CD4-positive, alpha-beta T cell treated with Interleukin-21 for 1 hour (primary cell): ENCODE data around the gene TAF12.
"Not testable (repeated sequence)": the region's sequence is repeated elsewhere in the genome, so short reads cannot be mapped to it uniquely, and the experiment has no call there.

Source experiments
- DNase-seq: peaks from one replicate; pipeline ENCODE4 v3.0.0-alpha.2; 2020

The TAF12 gene

DNA sequence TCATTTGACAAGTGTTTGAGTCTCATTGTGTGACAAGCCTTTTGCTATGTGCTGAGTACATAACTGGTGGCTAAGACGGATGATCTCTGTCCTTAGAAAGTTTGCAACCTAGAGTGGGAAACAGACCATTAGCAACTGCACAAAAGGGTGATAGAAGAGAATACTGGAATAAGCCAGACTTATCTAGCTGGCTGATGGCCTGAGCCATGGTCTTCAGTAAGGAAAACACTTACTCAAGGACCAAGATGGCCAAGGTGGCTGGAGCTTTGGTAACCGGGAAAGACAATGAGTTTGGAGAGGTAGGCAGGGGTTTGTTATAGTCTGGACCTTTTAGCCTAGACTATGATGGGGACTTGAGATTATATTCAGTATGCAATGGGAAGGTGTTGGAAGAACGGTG, 1.6 kb upstream of the TAF12 start:
- DNase-seq: no peak

DNA sequence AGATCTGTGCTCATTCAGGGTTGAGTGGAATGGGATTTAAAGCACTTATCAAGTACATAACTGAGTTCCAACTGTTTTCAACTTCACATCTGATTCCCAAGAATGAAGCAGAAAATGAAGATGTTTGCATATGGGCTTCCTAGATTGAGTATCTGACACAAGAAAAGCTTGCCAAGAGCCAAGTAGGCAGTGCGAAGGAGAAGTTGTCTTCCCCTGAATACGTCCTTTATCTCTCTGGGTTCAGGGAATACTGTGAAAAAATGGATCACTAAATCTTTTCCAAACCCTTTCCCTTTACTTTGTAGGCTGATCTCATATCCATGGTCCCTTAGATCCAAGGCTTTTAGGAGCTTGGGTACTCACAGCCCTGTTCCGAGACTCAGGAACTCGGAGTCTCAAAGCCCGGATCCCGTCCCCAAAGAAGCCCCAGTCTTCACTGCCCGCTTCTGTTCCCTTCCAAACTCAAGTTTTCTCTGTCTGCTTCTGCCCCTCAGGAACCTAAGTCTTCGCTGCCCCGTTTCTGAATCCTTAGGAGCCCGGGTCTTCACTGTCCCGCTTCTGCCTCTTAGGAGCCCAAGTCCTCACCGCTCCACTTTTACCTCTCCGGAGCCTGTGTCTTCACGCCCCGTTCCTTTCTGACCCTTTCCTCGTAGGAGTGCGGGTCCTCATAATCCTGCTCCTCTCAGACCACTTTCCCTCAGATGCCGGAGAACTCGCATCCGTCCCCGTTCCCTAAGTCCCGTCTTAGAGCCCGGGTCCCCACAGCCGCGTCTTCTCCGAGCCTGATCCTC, 616 bp downstream of the TAF12 start:
- DNase-seq: no peak

DNA sequence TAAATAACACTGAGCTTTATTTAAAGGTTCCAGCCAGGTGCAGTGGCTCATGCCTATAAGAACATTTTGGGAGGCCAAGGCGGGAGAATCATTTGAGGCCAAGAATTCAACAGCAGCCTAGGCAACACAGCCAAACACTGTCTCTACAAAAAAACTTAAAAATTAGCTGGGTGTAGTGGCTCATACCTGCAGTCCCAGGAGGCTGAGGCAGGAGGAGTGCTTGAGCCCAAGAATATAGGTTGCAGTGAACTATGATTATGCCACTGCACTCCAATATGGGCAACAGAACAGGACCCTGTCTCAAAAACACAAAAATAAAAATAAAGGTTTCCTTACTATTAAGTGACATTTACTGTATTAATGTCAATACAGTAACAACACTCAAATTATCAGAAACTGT, 2.1 kb downstream of the TAF12 start:
- peak; percentile 60 for DNase-seq

DNA sequence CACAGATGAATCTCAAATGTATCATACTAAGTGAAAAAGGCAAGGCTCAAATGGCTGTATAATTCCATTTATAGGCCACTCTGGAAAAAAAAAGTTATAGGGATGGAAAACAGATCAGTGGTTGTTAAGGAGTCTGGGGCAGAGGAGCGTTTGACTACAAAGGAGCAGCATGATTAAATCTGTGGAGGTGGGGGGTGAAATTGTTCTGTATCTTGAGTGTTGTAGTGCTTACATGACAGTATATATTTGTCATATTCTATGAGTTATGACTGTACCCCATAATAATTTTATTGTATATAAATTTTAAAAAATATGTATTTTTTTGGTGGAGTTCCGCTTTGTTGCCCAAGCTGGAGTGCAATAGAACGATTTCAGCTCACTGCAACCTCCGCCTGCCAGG, 10.3 kb downstream of the TAF12 start:
- DNase-seq: no peak

DNA sequence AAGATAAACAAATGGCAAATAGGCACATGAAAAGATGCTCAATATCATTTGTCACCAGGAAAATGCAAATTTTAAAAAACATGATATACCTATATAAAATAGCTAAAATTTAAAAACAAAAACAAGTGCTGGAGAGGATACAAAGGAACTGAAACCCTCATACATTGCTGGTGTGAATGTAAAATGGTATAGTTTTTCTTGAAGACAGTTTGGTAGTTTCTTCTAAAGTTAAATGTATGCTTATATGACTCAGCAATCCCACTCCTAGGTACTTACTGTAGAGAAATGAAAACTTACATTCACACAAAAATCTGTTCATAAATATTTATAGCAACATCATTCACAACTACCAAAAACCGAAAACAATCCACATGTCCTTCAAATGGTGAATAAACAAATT, 11.2 kb downstream of the TAF12 start:
- no peak for DNase-seq

DNA sequence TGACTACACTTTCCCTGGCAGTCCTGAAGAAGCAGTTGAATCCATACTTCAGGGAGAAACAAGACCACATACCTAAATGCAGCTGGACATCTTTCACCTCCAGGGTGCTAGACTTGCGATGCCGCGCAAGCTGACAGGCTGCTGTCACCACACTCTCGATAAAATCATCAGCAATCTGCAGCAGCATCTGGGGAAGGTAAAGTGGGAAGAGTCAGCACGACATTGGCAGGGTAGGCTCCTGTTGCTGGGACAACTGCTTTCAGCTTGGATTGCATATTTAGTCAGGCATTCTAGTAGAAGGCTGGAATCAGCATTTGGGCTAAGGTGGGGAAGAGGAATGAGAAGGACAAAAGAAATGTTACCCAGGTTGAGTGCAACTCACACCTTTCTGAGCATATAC, 29.7 kb downstream of the TAF12 start:
- no peak for DNase-seq

DNA sequence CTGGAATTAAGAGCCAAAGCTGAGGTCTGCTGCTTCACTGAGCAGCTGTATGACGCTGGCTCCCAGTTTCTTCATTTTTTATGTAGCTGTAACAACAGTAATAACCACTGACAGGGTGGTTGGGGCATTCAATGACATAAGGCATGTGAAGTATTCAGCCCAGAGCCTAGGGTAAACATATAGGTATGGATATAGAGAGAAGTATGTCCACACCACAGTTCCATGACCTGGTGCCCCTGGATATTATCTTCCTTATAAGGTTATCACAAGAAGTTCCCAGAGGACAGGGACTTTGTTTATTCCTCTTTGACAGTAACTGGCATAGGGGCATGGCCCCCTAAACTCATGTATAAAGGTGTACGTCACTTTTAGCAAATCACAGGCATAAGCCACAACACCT, 36.1 kb downstream of the TAF12 start:
- DNase-seq: no peak

DNA sequence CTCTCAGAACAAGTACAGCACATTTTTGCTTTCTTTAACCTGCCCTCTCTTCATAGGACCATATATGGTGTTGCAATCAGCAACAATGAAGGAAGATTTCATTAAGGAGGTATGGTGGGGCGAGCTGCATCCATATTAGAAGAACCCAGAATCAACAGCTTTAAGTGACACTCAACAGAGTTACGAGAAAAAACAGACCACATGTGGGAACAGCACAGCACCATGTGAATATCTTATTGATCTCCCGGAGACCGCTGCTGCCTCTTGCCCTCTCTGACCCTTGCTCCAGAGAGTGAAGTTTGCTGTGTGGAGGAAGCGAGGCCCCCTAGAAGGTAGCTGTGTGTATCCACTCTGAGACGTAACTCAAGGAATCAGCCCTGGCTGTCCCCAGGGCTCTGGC, 37.9 kb downstream of the TAF12 start:
- no peak for DNase-seq

DNA sequence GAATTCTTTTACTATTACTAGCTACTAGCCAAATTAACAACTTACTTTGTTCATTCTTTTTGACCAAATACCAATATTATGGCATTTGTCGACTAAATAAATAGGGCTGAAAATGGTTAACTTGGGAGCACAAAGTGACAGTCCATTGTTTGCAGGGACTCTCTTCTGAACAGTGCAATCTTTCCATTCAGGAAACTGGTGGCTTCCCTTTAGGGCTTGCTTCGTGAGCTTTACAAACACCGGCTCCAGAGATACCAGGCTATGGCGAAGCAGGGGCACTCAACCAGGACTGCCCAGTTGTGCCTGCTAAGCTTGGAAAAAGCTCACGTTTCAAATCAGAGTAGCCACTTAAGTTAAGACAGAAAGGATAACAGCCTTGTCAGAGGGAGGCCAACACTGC, 38.5 kb downstream of the TAF12 start:
- DNase-seq: no peak

DNA sequence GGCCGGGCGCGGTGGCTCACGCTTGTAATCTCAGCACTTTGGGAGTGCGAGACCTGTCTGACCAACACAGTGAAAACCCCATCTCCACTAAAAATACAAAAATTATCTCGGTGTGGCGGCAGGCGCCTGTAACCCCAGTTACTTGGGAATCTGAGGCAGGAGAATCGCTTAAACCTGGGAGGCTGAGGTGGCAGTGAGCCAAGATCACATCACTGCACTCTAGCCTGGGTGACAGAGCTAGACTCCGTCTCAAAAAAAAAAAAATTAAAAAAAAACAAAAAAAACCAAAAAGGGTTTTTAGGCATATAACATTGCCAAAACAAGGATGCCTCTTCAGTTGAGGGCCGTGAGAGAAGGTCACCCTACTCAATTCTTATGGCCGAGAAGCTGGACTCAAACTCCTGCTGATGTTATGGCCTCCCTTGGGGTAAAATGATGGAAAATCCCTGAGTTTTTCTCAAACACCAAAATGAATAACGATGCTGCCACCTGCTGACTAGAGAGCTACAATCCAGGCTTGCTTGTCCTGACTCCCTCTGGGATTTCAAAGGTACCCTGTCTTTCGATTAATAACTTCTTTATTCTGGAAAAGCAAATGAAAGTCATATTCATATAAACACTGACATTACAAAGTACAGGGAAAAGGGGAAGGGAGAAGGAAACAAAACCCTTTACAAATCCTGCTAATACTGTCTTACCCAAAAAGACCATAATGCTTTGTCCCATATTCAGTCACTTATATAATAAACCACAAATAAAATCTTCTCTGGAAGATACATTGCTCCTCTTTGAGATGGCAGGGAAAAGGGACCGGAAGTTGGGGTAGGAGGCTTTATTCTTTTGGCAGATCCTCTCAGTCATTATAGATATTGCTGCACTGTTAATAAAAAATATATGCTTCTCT, 40.1 kb downstream of the TAF12 start:
- peak; percentile 49 for DNase-seq

DNA sequence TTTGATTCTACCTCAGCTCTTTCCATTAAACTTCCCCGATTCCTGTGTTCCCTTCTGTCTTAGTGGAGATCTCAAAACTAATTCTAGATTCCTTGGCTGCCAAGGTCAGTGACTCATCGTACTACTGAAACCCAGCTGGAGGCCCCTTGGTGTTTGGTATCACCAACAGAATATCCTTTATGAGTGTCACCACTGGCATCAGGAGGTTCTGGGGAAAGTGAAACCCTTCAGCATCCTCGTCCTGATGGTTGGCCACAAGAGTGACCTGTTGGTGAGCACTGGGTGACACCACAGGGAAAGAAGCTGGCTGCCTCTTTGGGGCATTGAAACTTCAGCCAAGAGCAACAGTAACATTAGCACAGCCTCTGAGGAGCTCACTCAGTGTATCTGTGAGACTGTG, 41.2 kb downstream of the TAF12 start:
- no peak for DNase-seq

DNA sequence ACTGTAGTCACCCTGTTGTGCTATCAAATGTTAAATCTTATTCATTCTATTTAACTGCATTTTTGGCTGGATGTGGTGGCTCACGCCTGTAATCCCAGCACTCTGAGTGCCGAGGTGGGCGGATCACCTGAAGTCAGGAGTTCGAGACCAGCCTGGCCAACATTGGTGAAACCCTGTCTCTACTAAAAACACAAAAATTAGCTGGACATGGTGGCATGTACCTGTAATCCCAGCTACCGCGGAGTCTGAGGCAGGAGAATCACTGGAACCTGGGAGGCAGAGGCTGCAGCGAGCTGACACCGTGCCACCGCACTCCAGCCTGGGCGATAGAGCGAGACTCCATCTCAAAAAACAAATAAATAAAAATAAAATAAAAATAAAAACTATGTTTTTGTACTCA, 46.6 kb downstream of the TAF12 start:
- DNase-seq: not testable (repeated sequence)

DNA sequence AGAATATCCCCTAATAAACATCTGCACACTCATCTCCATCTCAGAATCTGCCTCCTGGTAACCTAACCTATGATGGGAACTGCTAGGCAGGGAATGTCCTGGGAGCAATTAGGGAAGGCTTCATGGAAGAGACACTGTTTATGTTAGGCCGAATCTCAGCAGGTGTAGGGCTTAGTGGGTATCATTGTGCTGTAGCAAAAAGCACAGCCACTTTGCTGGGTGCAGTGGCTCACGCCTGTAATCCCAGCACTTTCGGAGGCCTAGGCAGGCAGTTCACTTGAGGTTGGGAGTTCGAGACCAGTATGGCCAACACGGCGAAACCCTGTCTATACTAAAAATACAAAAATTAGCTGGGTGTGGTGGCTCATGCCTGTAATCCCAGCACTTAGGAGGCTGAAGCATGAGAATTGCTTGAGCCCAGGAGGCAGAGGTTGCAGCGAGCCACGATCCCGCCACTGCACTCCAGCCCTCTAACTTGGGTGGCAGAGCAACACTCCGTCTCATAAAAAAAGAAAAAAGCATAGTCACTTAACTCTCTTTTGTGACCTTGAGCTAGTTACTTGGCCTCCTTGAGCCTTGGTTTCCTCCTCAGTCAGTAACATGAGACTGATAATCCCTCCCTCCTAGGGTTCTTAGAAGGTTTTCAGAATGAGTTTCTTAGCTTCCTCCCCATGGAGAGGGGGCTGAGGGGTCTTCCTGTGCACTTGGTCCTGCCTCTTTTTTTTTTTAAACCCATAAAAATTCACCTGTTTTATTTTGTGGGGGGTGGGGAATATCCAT, 47.3 kb downstream of the TAF12 start:
- DNase-seq: no peak

DNA sequence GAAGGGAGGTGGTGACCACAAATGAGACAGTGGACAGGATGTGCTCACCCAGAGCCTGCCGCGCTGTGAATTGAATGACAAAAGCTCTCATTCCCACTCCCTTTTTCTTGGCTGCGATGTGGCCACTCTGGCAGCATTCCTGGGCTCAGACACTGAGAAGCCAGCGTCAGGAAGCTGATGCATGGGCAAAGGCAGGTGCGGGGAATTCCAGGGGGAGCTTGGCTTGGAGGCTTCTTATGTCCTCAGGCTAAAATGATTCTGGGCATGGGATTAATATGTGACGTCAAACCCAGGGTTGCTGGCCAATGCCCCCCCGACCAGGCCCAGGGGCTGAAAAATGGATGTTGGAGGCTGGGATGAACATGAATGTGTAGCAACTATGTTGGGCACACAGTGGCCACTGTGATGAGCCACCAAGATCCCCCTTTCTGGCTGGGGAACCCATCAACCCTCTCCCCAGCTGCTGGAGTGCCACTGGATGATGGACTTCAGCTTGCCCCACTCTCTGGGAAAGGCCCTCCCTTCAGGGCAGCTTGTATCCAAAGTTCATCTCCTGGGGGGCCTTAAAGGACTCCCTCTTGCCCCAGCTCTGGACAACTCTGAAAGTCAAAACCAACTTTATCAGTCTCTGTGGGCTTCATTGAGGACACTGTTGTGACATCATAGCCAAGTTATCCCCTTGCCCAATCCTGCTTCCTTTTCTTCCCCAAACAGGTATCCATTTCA, 48.0 kb downstream of the TAF12 start:
- not testable (repeated sequence) for DNase-seq

DNA sequence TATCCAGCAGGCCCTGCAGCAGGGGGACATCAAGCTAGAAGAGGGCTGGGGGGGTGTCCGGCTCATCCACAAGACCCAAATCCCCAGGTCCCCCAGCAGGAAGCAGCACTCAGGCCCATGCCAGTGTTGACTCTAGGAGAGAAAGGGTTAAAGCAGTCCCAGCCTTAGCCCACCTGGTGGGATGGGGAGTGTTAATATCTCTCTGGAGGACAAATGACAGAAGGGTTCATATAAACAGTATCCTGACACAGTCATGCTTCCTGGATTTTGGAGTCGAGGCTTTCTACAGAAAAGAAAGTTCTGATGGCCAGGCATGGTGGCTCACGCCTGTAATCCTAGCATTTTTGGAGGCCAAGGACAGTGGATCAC, 48.9 kb downstream of the TAF12 start:
- DNase-seq: not testable (repeated sequence)

DNA sequence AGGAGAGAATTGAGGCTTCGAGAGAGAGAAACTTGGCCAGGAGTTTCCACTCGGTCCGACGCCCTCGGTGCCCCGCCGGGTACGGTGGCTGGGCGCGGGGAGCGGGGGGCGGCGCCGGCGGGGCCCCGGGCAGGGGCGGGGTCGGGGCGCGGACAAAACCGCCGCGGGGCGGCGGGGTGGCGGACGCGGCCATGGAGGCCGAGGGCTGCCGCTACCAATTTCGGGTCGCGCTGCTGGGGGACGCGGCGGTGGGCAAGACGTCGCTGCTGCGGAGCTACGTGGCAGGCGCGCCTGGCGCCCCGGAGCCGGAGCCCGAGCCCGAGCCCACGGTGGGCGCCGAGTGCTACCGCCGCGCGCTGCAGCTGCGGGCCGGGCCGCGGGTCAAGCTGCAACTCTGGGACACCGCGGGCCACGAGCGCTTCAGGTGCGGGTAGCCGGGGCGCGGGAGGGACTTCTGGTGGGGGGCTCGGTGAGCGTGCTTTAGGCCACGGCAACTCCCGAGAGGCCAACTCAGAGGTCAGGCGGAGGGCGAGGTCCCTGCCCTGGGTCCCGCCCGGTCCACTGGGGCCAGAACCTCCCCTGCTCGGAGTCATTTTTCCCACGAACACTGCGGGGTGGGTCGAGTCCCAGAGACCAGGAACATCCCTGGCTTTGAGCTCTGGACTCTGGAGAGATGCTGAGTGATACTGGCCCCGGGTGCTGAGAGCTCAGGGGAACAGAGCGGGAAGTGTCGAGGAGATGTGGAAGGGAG, 50.4 kb downstream of the TAF12 start:
- DNase-seq: no peak

DNA sequence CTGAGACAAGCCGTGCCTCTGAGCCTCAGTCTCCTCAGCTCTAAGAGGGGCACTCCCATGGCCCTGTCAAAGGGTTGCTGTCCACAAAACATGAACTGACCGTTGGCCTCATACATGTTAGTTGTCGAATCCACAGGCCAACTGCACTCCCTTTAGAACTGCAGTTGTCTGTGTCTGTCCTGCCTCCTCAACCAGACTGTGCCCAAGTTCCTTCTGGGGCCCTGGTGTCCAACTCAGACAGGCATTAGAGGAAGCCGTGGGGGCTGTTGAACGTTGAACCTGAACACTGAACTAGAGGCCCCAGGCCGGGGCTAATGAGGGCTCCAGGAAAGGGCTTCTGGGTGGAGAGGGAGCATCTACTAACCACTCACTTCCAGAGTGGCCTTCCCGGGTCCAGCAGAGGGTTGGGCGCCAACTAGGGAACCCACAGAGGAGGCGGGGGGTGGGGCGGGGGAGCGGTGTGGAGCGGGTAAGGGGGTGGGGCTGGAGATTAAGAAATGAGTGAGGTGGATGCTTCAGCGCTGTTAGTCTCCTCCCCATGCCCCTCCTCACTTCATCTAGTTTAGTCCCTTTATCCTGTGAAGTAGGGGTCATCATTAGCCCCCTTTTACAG, 51.1 kb downstream of the TAF12 start, which contains the start of gene RAB42:
TSS of gene RAB42 (plus strand) at position 558 of the 613 bp plus-strand sequence. CDS start 247 bp downstream, outside the sequence.
- peak; percentile 17 for DNase-seq

DNA sequence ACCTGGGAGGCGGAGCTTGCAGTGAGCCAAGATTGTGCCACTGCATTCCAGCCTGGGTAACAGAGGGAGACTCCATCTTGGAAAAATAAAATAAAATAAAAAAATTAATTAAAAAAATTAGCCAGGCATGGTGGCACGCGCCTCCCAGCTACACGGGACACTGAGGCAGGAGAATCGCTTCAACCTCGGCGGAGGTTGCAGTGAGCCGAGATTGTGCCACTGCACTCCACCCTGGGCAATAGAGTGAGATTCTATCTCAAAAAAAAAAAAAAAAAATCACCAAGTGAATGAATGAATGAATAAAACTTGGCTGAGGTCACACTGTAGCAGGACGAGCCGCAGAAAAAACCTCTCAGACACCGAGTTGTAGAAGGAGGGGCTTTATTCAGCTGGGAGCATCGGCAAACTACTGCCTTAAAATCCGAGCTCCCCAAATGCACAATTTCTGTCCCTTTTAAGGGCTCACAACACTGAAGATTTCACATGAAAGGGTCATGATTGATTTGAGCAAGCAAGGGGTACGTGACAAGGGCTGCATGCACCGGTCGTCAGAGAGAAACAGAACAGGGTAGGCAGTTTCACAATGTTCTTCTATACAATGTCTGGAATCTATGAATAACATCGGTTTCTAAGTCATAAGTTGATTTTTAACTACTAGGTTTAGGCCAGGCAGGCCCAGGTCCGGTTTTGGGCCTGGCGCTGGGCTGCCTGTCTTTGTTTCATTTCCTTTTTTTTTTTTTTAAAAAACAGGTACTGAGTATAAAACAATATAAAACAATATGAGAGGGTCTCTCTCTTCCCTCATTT, 56.1 kb downstream of the TAF12 start:
- not testable (repeated sequence) for DNase-seq

DNA sequence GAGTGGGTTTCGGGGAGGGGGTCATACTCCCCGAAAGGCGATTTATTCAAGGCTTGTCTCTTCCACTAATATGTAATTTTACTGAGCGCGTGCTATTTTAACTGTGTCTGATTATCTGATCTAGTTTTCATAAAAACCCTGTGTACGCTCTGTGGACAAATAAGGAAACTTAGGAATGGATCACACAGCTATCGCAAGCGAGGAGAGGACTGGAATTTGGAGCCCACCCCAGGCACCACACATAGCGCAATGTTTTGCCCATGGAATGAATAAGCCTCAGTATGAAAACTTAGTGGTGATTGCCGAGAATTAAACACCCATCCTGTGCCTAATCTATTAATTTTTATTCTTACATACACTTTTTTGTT, 60.6 kb downstream of the TAF12 start:
- DNase-seq: peak; percentile 8

DNA sequence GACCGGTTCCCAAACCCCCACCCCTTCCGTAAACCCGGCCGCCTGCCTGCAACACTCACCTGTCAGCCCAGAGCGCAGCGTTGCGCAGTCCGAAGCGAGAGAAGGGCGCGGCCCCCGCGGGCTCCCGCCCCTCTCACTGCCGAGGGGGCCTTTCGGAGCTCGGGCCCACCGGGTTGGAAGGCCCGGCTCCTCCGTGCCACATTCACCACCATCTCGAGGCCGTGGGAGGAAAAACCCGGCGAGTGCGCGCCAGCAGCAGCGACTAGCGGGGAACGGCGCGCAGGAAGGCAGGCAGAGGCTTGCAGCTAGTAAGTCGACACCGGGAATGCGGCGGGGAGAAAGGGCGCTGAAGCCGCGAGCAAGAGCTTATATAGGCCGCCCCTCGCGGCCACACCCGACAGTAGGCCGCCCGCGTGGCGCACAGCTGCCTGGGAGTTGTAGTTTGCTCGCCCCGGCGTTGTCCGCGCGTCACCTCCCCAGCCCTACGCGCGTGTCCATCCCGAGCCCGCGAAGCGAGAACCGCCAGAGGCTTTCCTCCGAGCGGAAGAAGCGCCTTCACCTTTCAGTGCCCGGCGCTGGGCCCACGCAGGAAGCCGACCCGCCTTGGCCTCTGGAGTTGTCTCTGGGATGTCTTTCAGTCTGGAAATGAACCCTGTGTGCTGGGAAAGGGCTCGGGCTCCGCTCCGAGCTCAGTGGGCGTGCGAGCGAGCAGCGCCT, 61.2 kb downstream of the TAF12 start:
- peak; percentile 95 for DNase-seq
